Hepatocyte (in vitro differentiated cells): ENCODE measurements around the gene ADGRG6. TPM values are rescaled to one million over a fixed set of nuclear protein-coding genes. Genes with fewer than 3 reads are reported as not detected.
"Not testable (repeated sequence)": the region's sequence is repeated elsewhere in the genome, so short reads cannot be mapped to it uniquely, and the experiment has no call there.

Experiments
- DNase-seq: peaks from one replicate; pipeline ENCODE4 v3.0.0-alpha.2; 2016; ENCODE audit warnings: low spot score
- H2AFZ ChIP-seq: fragments of 200-600 bp; sonication (generic); 2 replicates; pipeline ENCODE4 v1.6.0; 2016; ENCODE audit warnings: antibody characterized with exemption, mild to moderate bottlenecking
- H3K27ac ChIP-seq: fragments of 200-600 bp; sonication (generic); 2 replicates; pipeline ENCODE4 v1.5.1; 2016; ENCODE audit warnings: mild to moderate bottlenecking
- H3K27me3 ChIP-seq: fragments of 200-600 bp; sonication (generic); 2 replicates; pipeline ENCODE4 v1.6.1; 2016
- H3K36me3 ChIP-seq: fragments of 200-600 bp; sonication (generic); replicated peaks from 2 replicates; pipeline ENCODE4 v1.5.1; 2016; ENCODE audit warnings: low read depth; ENCODE audit not compliant: insufficient read depth
- H3K4me1 ChIP-seq: fragments of 200-600 bp; sonication (generic); 2 replicates; pipeline ENCODE4 v1.5.1; 2016; ENCODE audit warnings: mild to moderate bottlenecking, moderate library complexity; ENCODE audit not compliant: insufficient read depth
- H3K4me2 ChIP-seq: fragments of 200-600 bp; sonication (generic); 2 replicates; pipeline ENCODE4 v1.6.0; 2016
- H3K4me3 ChIP-seq: fragments of 200-600 bp; sonication (generic); 2 replicates; pipeline ENCODE4 v1.5.1; 2016; ENCODE audit warnings: mild to moderate bottlenecking
- H3K79me2 ChIP-seq: fragments of 200-600 bp; sonication (generic); 2 replicates; pipeline ENCODE4 v1.6.0; 2017; ENCODE audit warnings: mild to moderate bottlenecking
- H3K9me2 ChIP-seq: fragments of 200-600 bp; sonication (generic); replicated peaks from 2 replicates; pipeline ENCODE4 v1.6.0; 2017; ENCODE audit warnings: mild to moderate bottlenecking; ENCODE audit not compliant: insufficient read depth
- H3K9me3 ChIP-seq: fragments of 200-600 bp; sonication (generic); 2 replicates; pipeline ENCODE4 v1.5.1; 2016; ENCODE audit warnings: low read depth, mild to moderate bottlenecking
- H4K20me1 ChIP-seq: fragments of 200-600 bp; sonication (generic); 2 replicates; pipeline ENCODE4 v1.6.0; 2016; ENCODE audit warnings: mild to moderate bottlenecking; ENCODE audit not compliant: insufficient read depth, poor library complexity, severe bottlenecking
- CTCF ChIP-seq: fragments of 200-600 bp; sonication (generic); IDR thresholded peaks from 2 replicates; pipeline ENCODE4 v1.5.1; 2016; ENCODE audit warnings: antibody characterized with exemption, mild to moderate bottlenecking; ENCODE audit not compliant: poor library complexity
- EZH2 ChIP-seq: fragments of 200-600 bp; sonication (generic); IDR thresholded peaks from 2 replicates; pipeline ENCODE4 v1.6.1; 2016; ENCODE audit warnings: antibody characterized with exemption, mild to moderate bottlenecking, borderline replicate concordance
- EZH2phosphoT487 ChIP-seq: fragments of 200-600 bp; sonication (generic); IDR thresholded peaks from one replicate; pipeline ENCODE4 v1.6.1; 2018; ENCODE audit warnings: antibody characterized with exemption, mild to moderate bottlenecking, low read depth, moderate library complexity; ENCODE audit not compliant: unreplicated experiment, severe bottlenecking
- WGBS: methylation state at CpG from one replicate; pipeline ENCODE4 v1.1.6; 2016; ENCODE audit warnings: low lambda C conversion rate; ENCODE audit errors: missing lambda C conversion rate; 5-methylcytosine and 5-hydroxymethylcytosine counted together
- polyA plus RNA-seq: library from polyadenylated mRNA; unstranded; fragments of >200 nt; fragmentation: Nextera tagmentation; extraction: Ambion mirVana; gene quantifications from 2 replicates; pipeline ENCODE4 v1.2.1, GENCODE V29; 2016
- total RNA-seq: library from RNA; depleted of rRNA; stranded (reverse); fragments of >200 nt; gene quantifications from 2 replicates; pipeline ENCODE4 v1.2.3, GENCODE V29; 2014

ADGRG6 gene
- total and polyA plus RNA-seq, 2 experiments from 2014 or later = 13.9 to 92.0 TPM

GRCh38 chr6:142420802-142421201, 119.0 kb downstream of the ADGRG6 start:
- H3K79me2 ChIP-seq = no peaks in the 10 kb centered on the region
- no peaks in the 10 kb centered on the region for H3K9me3 ChIP-seq
- TF ChIP-seq CTCF (no peak), EZH2 (no peak), EZH2phosphoT487 (no peak)
- no peak overlapping the region for H3K4me3 ChIP-seq
- no peak overlapping the region for H3K4me2 ChIP-seq
- H3K27me3 ChIP-seq = no peaks in the 10 kb centered on the region
- no peaks in the 10 kb centered on the region for H3K36me3 ChIP-seq
- H3K27ac ChIP-seq = peak overlapping the region; percentile 32
- H3K4me1 ChIP-seq = peaks cover 6% of the 10 kb centered on the region
- H3K9me2 ChIP-seq = no peaks in the 10 kb centered on the region
- H4K20me1 ChIP-seq = no peaks in the 10 kb centered on the region
- H2AFZ ChIP-seq = no peak overlapping the region
- no peak for DNase-seq

- no peak for DNase-seq
- TF ChIP-seq EZH2phosphoT487 = no peak
- no peaks in the 10 kb centered on the region for H3K9me3 ChIP-seq
- no peak overlapping the region for H3K4me2 ChIP-seq
- no peaks in the 10 kb centered on the region for H3K27me3 ChIP-seq
- H3K4me3 ChIP-seq = no peak overlapping the region
- no peaks in the 10 kb centered on the region for H3K36me3 ChIP-seq
- H3K27ac ChIP-seq = peak overlapping the region; percentile 59
- no peak overlapping the region for H2AFZ ChIP-seq
- no peaks in the 10 kb centered on the region for H3K9me2 ChIP-seq
- H4K20me1 ChIP-seq = no peaks in the 10 kb centered on the region
- H3K4me1 ChIP-seq = peaks cover 4% of the 10 kb centered on the region
- H3K79me2 ChIP-seq = no peaks in the 10 kb centered on the region
These were observed 119.7 kb downstream of the ADGRG6 start for GRCh38 chr6:142421285-142422117.

GRCh38 chr6:142426444-142427132, 124.8 kb downstream of the ADGRG6 start:
- not testable (repeated sequence) for H3K27ac ChIP-seq, H2AFZ ChIP-seq, H4K20me1 ChIP-seq, H3K79me2 ChIP-seq, H3K4me2 ChIP-seq, H3K36me3 ChIP-seq, H3K9me3 ChIP-seq, H3K9me2 ChIP-seq, H3K27me3 ChIP-seq, DNase-seq, H3K4me1 ChIP-seq, H3K4me3 ChIP-seq
- WGBS = 100% methylated on average over 2 of the region's 2 CpGs

- H3K4me1 ChIP-seq, H3K4me3 ChIP-seq, H3K79me2 ChIP-seq, H3K27ac ChIP-seq, H3K4me2 ChIP-seq, H3K9me2 ChIP-seq, H3K36me3 ChIP-seq, H3K27me3 ChIP-seq, H3K9me3 ChIP-seq, H4K20me1 ChIP-seq, H2AFZ ChIP-seq, DNase-seq: not testable (repeated sequence)
- WGBS = 93% methylated on average over 2 of the region's 2 CpGs
These were observed 126.7 kb downstream of the ADGRG6 start for GRCh38 chr6:142428468-142428867.

GRCh38 chr6:142429195-142429594, 127.4 kb downstream of the ADGRG6 start:
- no peaks in the 10 kb centered on the region for H3K36me3 ChIP-seq
- no peak for DNase-seq
- H3K9me3 ChIP-seq = no peaks in the 10 kb centered on the region
- no peak overlapping the region for H3K4me2 ChIP-seq
- TF ChIP-seq CTCF (no peak), EZH2 (no peak), EZH2phosphoT487 (no peak)
- no peaks in the 10 kb centered on the region for H3K9me2 ChIP-seq
- no peak overlapping the region for H3K27ac ChIP-seq
- H3K79me2 ChIP-seq = no peaks in the 10 kb centered on the region
- H2AFZ ChIP-seq = no peak overlapping the region
- H4K20me1 ChIP-seq = no peaks in the 10 kb centered on the region
- H3K4me1 ChIP-seq = no peaks in the 10 kb centered on the region
- no peaks in the 10 kb centered on the region for H3K27me3 ChIP-seq
- no peak overlapping the region for H3K4me3 ChIP-seq
